Measurements from ENCODE around the gene AFMID. TPM values are rescaled to one million over a fixed set of nuclear protein-coding genes. Genes with fewer than 3 reads are reported as not detected.

Gene AFMID
- total and polyA plus RNA-seq, 2 of the 8 experiments (the other 6 are each of a cell fraction or from before 2014, with no cell fraction given), result 49.0 to 53.0 TPM

- DNase-seq (ENCODE audit: low read depth in 1 of 2, low spot score in 2 of 2) (no peak), FAIRE-seq (no peak)
- no peak overlapping the region for H3K4ac ChIP-seq (replicated peaks; ENCODE audit: insufficient read length, low read depth, low read length)
- no peak overlapping the region for H2BK120ac ChIP-seq (replicated peaks; ENCODE audit: low read depth, low read length)
- H4K5ac ChIP-seq (ENCODE audit: insufficient read length, low read depth, low read length), result no peak overlapping the region
- no peak overlapping the region for H2BK15ac ChIP-seq (ENCODE audit: low read length)
- 88% methylated on average over 3 of the region's 4 CpGs; no CpG with 5 or more reads in 1 of the 2 experiments for WGBS, 2 experiments (ENCODE audit: extremely low coverage in 1 of 2, insufficient coverage in 1 of 2, insufficient read length in 1 of 2, insufficient replicate concordance in 2 of 2, low coverage in 1 of 2, low lambda C conversion rate in 2 of 2, missing lambda C conversion rate in 1 of 2)
- H3K36me3 ChIP-seq (ENCODE audit: control insufficient read depth in 2 of 4, insufficient read depth in 4 of 4, low read length in 3 of 4), result peaks cover 8 to 18% (median 14%) of the 10 kb centered on the region in 4 experiments
- no peak overlapping the region for H2BK20ac ChIP-seq (ENCODE audit: low read length)
- H3K9me3 ChIP-seq (ENCODE audit: insufficient read depth in 2 of 2, low read depth in 1 of 2, low read length in 1 of 2), result no peaks in the 10 kb centered on the region
- no peaks in the 10 kb centered on the region for H3K79me2 ChIP-seq (ENCODE audit: control insufficient read depth in 1 of 2, insufficient read depth in 2 of 2, low read length in 2 of 2)
- H3K23me2 ChIP-seq (ENCODE audit: low read depth, low read length), result peaks cover 5% of the 10 kb centered on the region; the same call in 1 of the 2 replicates
- H3K4me3 ChIP-seq (ENCODE audit: extremely low read depth in 1 of 4, insufficient read depth in 2 of 4, low read depth in 3 of 4, low read length in 4 of 4), result no peak overlapping the region
- H4K91ac ChIP-seq (replicated peaks; ENCODE audit: insufficient read length, low read length), result no peak overlapping the region
- TF ChIP-seq SP4 (IDR thresholded peaks at IDR 0.05; ENCODE audit: low read length) (no peak), GABPA (IDR thresholded peaks at IDR 0.05; ENCODE audit: borderline replicate concordance, insufficient read depth, low read length) (no peak), SP2 (IDR thresholded peaks at IDR 0.05; ENCODE audit: low read length) (no peak), CBX8 (IDR thresholded peaks at IDR 0.05; ENCODE audit: borderline replicate concordance, low read depth, low read length) (no peak), BRCA1 (IDR thresholded peaks at IDR 0.05; ENCODE audit: low read depth, low read length) (no peak), SRF (IDR thresholded peaks at IDR 0.05; ENCODE audit: low read depth, low read length) (no peak), RAD21 (IDR thresholded peaks at IDR 0.05 in 1 of 2, conservative IDR thresholded peaks at IDR 0.05 in 1 of 2; ENCODE audit: low read depth in 2 of 2, low read length in 2 of 2) (no peak)
- H3K4me1 ChIP-seq (replicated peaks in 1 of 4; ENCODE audit: control insufficient read depth in 3 of 4, insufficient read depth in 4 of 4, low read length in 3 of 4), result peaks cover 0 to 8% (median 5%) of the 10 kb centered on the region in 4 experiments; a peak in 5 of 7 replicates
- H3K18ac ChIP-seq (ENCODE audit: extremely low read depth, low read length), result no peak overlapping the region
- no peak overlapping the region for H2AK5ac ChIP-seq (ENCODE audit: low read depth, low read length)
- H3K14ac ChIP-seq (ENCODE audit: insufficient read length), result no peak overlapping the region
- H2AFZ ChIP-seq (ENCODE audit: low read length), result no peak overlapping the region
- H3K4me2 ChIP-seq (ENCODE audit: insufficient read depth in 1 of 2, low read depth in 2 of 2, low read length in 2 of 2), result no peak overlapping the region
- H3K27me3 ChIP-seq (replicated peaks in 1 of 4; ENCODE audit: control insufficient read depth in 3 of 4, extremely low read depth in 1 of 4, insufficient read depth in 3 of 4, low read length in 3 of 4), result peaks cover 0 to 27% (median 22%) of the 10 kb centered on the region in 4 experiments; a peak in 6 of 7 replicates
- H3K23ac ChIP-seq (ENCODE audit: insufficient read length), result no peak overlapping the region
- CTCF ChIA-PET (ENCODE audit: partially characterized antibody), result interaction anchor here (0.6 to 1.0 kb wide), 3 partner anchors 27 to 172 kb away, joined by 3 to 4 read pairs (median 3); no protein-coding TSS in a partner anchor
- H3K27ac ChIP-seq (ENCODE audit: low read depth, low read length), result no peak overlapping the region
- POLR2A ChIA-PET (ENCODE audit: partially characterized antibody), result interaction anchor here (1.1 to 4.1 kb wide), 3 partner anchors 13 to 42 kb away, joined by 4 to 19 read pairs (median 6); partner anchors contain the start of genes AFMID and TK1
- peaks cover 0 to 4% of the 10 kb centered on the region in 2 experiments for H4K20me1 ChIP-seq (replicated peaks in 1 of 2; ENCODE audit: control insufficient read depth in 1 of 2, insufficient read depth in 2 of 2, low read length in 2 of 2)
- H3K9ac ChIP-seq (replicated peaks in 1 of 4; ENCODE audit: extremely low read depth in 1 of 4, low read depth in 3 of 4, low read length in 3 of 4), result no peak overlapping the region
- H3K79me1 ChIP-seq (ENCODE audit: low read depth, low read length), result no peaks in the 10 kb centered on the region
- H2BK12ac ChIP-seq (ENCODE audit: low read depth, low read length), result no peak overlapping the region
- H3K56ac ChIP-seq (replicated peaks; ENCODE audit: insufficient read length, low read depth, low read length), result no peak overlapping the region
- H2BK5ac ChIP-seq (ENCODE audit: low read depth, low read length), result no peak overlapping the region
- H4K8ac ChIP-seq (ENCODE audit: extremely low read depth, insufficient read depth, low read length), result no peak overlapping the region
Measured at GRCh38 chr17:78228176-78228575, 41.0 kb downstream of the AFMID start.

Measured in H1 (cell line).